ENCODE data around the gene RBMS3.

RBMS3 gene

DNA sequence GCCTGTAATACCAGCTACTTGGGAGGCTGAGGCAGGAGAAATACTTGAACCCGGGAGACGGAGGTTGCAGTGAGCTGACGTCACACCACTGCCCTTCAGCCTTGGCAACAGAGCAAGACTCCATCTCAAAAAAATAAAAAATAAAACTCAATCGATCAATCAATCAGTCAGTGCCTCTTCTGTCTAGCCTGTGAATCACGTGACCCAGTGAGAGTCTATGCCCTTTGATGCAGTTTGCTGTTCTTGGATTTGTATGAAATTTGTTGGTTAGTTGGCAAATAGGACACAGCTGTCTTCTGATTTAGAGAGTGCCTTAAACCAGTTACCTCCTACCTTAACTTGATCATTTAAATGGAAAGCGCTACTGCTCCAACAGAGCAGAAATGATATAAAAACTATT lies 3.6 kb upstream of the RBMS3 start:
- DNase-seq (ENCODE audit: low read depth, low spot score) = no peak

GRCh38 chr3:29279286-29279685 lies 1.6 kb upstream of the RBMS3 start:
- no peak for DNase-seq (ENCODE audit: low read depth, low spot score)

DNA sequence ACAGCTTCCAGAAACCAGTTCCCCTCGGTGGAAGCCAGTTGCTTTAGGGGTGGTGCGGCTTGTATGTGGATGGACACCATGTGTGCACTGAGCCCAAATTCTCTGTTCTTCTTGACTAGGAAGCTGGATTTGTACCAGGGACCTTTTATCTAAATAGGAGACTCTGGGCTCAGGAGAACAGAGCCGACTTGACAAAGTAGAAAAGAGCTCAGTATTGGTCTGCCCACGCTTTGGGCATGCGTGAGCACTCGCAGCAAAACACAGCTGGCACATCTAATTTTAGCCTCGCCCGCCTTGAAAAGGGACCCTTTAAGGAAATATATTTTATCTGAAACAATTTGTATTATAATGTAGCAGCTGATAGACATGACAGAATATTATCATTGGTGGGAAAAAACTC lies 1.1 kb upstream of the RBMS3 start:
- peak; percentile 5 for DNase-seq (ENCODE audit: low read depth, low spot score)

DNA sequence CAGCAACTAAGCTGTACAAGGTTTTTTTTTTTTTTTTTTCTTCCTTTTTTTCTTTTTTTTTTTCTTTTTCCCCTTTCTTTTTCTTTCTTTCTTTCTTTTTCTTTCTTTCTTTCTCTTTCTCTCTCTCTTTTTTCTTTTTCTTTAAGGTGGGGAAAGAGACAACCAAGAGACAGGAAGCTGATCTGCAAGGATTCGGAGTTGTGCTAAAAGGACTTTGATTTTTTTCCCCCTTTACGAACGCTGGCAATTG lies 148 bp downstream of the RBMS3 start:
- no peak for DNase-seq (ENCODE audit: low read depth, low spot score)

GRCh38 chr3:29281344-29282241 lies 722 bp downstream of the RBMS3 start:
- DNase-seq (ENCODE audit: low read depth, low spot score) = peak; percentile 66

GRCh38 chr3:29282427-29283230 lies 1.8 kb downstream of the RBMS3 start:
- peak; percentile 68 for DNase-seq (ENCODE audit: low read depth, low spot score)

GRCh38 chr3:29283231-29284119 lies 2.6 kb downstream of the RBMS3 start:
- DNase-seq (ENCODE audit: low read depth, low spot score) = peak; percentile 40

- DNase-seq (ENCODE audit: low read depth, low spot score) = no peak
Measured at GRCh38 chr3:29284497-29284896, 3.6 kb downstream of the RBMS3 start.

DNA sequence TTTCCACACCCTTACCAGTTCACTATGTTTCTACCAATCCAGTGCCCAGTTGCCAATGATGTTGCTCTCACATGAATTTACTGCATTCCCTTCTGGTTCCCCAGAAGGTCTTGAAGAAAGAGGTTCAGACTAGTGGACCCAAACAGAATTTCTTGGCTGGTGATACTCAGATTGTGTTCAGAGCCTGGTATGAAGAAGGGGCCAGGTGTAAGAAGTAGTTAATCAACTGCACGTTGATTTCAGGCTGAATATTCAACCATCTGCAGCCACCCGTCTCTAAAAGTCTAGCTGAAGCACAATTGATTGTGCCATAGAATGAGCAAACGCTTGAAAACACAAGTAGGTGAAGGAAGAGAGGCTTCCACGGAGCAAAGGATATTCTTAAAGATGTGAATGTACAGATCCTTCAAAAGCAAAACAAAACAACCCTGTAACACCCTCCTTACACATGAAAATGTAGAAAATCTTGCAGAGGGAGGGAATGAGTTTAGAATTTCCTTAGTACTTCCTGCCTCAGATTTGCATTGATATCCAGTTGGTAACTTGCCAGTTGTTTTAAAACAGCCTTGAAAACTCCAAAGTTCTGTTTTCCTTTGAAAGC lies 4.7 kb downstream of the RBMS3 start:
- peak; percentile 17 for DNase-seq (ENCODE audit: low read depth, low spot score)

DNA sequence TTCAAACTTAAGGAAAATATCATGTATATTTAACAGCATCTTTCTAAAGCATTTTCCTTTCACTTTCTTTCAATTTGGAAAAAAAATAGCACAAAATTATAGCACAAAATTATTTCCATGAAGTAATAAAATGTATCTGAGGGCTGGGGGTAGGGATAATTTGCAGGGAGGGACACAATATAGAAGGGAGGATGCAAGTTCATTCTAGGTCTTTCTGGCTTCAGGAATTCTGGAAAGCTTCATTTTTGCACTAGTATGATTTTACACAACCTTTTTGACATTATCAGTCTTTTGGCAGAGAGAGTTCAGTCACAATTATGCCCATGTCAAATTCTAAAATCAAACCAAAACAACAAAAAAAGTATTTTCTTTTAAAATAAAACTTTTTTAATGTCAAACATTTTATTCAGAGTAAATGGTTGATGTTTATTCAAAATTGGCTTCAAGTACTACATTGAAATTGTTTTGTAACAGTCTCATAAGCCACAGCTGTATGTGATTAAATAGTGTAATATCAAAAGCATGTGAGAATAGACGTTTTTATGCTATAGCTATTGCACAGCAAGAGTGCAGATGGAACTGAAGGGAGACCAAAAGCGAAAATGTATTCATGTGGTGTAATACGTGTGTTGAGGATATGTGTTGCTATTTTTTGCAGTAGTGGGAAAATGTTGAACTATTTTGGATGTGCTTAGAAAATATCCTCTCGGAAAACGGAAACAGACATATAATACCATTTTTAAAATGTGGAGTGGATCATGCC lies 5.8 kb downstream of the RBMS3 start:
- DNase-seq (ENCODE audit: low read depth, low spot score) = no peak

DNA sequence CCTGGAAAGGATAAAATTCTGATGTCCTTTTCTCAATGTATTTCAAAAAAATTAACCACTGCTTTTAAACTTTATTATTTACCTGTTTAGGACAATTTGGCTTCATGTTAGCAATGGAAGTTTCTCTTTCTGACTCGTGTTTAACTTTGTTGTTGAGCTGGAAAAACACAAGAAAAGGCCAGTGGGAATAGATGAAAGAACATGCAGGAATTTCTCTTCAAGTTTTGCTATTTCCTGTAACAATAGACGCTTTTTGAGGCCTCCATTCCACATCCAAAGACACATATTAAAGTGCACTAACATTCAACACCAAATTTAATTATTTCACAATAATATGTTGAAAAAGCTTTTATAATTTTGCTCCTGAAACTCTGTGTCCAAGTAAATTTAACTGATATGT lies 9.7 kb downstream of the RBMS3 start:
- DNase-seq (ENCODE audit: low read depth, low spot score) = no peak

DNA sequence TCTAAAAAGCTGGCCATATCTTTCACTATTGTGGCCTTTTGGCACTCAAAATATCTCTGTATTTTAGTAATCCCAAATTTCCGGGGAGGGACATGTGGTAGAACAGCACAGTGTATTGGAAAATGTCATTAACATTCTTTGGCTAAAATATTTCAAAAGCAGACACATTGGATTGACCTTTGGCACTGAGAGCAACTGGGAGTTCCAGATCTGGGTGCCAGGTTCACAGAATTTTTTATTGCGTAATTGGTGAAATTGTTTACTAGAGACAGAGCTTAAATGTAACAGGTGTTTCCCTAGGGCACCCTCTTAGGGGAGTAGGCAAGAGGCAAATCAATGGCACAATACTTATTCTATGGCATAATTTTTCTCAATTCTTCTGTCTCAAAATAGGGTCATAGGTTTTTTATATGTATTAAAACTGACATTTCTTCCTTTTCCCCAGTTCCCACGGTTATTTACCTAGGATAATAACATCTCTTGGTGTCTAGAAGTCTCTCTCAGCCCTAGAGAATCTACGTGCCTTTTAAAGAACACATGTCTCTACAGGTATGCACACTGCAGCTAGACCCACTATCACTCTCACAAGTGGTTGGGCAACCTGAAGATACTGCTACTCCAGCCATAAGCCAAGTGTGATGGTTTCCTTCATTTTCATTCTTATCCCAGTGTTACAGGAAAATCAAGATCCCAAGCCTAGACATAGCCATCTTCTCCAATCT lies 10.6 kb downstream of the RBMS3 start:
- no peak for DNase-seq (ENCODE audit: low read depth, low spot score)

- no peak for DNase-seq (ENCODE audit: low read depth, low spot score)
Measured at GRCh38 chr3:29291982-29292363, 11.1 kb downstream of the RBMS3 start.

DNA sequence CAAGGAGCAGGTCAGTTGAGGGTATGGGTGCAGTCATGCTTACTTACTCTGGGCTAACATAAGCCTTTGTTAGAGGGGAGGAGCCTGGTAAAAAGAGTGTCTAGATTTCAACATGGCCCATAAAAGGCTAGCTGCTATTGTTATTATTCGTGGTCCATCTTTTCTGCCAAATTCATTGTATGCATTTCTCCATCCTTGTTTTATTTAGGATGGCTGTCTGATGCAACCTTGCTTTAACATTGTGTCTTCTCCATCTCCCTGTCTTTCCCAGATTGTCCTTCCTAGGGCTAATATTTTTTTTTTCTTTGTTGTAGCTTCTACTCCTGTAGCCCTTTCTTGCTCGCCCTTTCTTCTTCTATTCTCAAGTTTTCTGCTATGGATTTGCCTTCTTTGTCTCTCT lies 12.6 kb downstream of the RBMS3 start:
- DNase-seq (ENCODE audit: low read depth, low spot score) = no peak

- no peak for DNase-seq (ENCODE audit: low read depth, low spot score)
Measured at GRCh38 chr3:29297998-29298397, 17.1 kb downstream of the RBMS3 start.

DNA sequence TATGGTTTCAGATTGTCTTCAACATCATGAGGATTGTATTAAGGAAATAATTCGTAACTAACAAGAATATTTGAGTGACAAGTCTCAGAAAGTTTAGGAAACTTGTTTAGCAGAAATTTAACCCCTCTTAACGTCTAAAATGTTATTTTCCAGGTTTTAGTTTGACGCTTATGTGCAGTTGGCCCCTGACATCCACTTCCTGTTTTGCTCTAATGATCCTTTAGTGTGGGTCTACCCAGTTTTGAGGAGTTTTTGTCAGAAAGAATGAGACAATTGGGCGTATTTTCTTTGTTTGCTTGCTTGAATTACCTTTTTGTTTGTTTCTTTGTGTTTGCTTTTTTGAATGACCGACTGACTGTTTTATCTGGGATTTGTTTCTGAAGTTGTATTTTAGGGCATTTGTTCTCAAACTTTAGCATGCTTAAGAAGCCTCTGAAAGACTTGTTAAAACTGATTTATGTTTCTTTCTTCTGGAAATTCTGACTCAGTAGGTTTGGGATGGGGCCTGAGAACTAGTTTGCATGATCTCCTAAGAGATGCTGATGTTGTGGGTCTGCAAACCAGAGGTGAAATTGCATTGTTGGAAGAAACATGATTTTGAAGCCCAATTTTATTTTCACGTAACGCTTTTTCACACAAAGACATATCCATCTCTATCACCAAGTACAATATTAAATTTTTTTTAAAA lies 20.6 kb downstream of the RBMS3 start:
- DNase-seq (ENCODE audit: low read depth, low spot score) = no peak

DNA sequence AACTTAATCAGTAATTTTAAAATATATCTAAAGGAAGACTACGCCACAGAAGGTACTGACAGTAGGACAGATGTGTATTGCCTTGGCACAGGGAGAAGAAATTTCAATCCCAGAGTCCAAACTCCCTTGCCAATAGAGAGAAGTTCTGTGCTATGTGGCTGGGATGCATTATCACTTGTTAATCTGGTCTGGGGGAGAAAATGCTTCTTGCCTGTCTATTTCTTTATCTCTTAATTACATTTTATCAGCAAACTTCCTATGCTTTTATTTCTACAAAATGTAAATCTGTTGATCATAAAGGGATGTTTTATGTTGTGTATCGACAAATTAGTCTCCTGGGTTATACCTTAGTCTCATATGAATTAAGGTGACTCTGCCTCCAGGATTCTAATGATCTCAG lies 21.7 kb downstream of the RBMS3 start:
- DNase-seq (ENCODE audit: low read depth, low spot score) = no peak

DNA sequence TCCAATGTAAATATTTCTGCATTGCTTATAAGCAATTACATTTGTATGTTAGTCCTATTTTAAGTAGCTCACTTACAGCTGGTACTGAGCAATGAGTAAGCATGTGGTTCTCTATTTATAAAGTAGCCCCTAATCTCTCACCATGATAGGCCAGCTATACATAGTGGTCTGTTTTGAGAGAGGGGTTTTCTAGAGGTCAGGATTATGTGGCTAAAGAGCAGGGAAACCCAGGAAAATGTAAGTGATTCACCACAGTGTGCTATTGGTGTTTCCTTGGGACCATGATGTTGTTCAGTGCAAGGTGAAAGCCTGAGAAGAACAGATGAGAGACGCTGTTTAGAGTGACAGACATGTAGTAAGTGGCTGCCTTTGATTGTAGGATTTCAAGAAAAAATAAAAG lies 26.4 kb downstream of the RBMS3 start:
- DNase-seq (ENCODE audit: low read depth, low spot score) = no peak

- no peak for DNase-seq (ENCODE audit: low read depth, low spot score)
Measured at GRCh38 chr3:29310865-29311264, 30.0 kb downstream of the RBMS3 start.

- no peak for DNase-seq (ENCODE audit: low read depth, low spot score)
Measured at GRCh38 chr3:29311795-29312194, 30.9 kb downstream of the RBMS3 start.
